Activated T-cell treated with anti-CD3 and anti-CD28 coated beads, Interleukin-2, amount 50 U/mL, for 1 hour (primary cell): Measurements from ENCODE around the gene HAPLN2.
A peak's percentile ranks its signal among the peaks of the same experiment; 100 is the strongest.

Source experiments
- DNase-seq: peaks from one replicate; pipeline ENCODE4 v3.0.0-alpha.2; 2020

HAPLN2 gene

DNA sequence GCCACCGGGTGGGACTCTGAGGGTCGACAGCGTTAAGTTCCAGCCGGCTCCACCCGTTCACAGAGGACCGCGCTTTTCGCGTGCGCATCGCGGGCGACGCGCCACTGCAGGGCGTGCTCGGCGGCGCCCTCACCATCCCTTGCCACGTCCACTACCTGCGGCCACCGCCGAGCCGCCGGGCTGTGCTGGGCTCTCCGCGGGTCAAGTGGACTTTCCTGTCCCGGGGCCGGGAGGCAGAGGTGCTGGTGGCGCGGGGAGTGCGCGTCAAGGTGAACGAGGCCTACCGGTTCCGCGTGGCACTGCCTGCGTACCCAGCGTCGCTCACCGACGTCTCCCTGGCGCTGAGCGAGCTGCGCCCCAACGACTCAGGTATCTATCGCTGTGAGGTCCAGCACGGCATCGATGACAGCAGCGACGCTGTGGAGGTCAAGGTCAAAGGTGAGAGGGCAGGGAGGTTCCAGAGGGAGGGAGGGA, 27.6 kb downstream of the HAPLN2 start:
- no peak for DNase-seq

- no peak for DNase-seq
These were observed 28.1 kb downstream of the HAPLN2 start for GRCh38 chr1:156647351-156647750.

DNA sequence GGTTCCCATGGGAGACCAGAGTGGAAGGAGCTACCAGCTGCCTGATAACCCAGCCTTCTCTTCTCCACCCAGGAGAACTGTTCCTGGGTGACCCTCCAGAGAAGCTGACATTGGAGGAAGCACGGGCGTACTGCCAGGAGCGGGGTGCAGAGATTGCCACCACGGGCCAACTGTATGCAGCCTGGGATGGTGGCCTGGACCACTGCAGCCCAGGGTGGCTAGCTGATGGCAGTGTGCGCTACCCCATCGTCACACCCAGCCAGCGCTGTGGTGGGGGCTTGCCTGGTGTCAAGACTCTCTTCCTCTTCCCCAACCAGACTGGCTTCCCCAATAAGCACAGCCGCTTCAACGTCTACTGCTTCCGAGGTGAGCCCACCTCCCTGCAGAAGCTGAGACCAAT, 29.3 kb downstream of the HAPLN2 start:
- no peak for DNase-seq

GRCh38 chr1:156648951-156649350, 29.7 kb downstream of the HAPLN2 start:
- DNase-seq: no peak

- no peak for DNase-seq
These were observed 33.1 kb downstream of the HAPLN2 start for GRCh38 chr1:156652131-156652991.

- DNase-seq: no peak
These were observed 33.8 kb downstream of the HAPLN2 start for GRCh38 chr1:156652992-156653355.

DNA sequence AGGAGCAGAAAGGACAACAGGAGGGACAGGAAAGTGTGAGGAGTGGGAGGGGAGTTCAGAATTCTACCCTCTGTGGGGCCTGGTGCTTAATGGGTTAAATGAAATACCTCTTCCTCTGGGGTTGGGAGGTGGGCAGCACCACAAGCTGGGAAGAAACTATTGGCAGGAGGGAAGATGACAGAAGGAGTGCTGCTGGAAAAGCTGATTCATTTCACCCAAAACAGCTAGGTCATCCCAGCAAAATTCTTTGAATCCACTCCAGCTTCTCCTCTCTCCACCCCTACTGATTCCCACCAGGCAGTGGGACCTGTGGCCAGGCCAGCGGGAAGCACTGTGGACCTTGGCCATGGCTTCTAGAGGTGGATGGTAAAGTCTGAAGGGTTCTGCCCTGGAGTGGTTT, 35.5 kb downstream of the HAPLN2 start:
- DNase-seq: no peak

DNA sequence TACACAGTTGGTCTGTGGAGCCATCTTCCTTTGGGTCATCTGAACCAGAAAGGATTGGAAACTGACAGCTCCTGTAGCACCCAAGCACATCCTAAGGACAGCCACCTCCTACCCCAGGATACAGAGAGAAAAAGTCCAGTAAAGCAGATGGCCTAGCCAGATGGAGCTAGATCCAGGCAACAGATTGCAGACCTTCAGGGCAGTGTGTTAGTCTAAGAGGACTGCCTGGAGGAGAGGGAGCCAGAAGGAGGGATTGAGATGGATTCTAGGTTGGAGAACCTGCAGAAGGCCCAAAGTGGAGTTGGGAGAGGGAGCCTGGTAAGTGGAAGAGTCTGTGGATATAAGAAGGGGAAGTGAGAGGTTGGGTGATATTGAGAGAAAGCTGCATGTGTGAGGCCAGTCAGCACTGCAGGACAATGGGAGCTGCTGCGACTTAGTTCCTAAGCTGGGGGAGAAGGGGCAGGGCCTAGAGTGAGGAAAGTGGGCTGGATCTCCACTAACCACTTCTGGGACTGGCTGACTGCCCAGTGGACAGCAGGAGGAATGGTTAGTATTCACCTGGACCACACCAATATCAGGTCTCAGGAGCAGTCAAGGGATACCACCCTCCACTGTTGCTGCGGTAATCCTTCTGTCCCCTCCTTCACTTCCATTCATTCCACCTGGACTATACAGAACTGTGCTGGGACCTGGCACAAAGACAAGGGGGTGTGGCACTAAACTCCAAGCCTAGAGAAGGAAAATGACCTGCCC, 36.1 kb downstream of the HAPLN2 start:
- DNase-seq: no peak

GRCh38 chr1:156655904-156656516, 36.8 kb downstream of the HAPLN2 start:
- no peak for DNase-seq

DNA sequence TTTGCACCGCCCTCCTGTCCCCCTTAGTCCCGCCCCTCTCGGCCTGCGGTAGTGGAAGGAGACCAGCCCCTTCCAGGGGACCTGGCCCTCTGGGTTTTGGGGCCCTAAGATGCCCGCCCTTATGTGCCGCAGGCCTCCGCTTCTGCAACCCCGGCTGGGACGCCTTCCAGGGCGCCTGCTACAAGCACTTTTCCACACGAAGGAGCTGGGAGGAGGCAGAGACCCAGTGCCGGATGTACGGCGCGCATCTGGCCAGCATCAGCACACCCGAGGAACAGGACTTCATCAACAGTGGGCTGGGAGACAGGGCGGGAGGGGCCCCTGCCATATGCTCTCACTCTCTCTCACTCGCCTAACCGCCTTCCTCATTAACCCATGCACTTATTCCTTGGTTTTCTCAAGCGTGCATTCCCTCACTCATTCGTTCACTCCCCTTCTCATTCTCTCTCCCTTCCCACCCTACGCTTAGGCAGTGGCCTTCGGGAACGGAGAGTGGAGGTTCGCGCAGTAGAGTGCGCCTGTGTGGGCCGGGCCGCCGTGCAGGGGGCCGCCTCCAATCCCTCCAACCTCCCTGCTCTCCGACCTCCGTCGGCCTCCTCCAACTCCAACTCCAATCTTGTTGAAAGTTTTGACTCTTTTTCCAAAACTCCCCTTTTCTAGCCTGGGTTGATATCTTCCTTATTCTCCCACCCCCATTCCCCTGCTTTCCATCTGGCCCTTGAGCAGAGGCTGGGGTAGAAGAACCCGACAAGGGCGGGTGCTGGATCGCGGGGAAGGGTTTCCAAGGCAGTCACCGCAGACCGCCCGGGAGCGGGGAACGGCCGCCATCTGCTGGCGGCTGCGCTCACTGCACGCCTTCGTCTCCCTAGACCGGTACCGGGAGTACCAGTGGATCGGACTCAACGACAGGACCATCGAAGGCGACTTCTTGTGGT, 37.9 kb downstream of the HAPLN2 start:
- peak; percentile 86 for DNase-seq

GRCh38 chr1:156657741-156658319, 38.6 kb downstream of the HAPLN2 start:
- DNase-seq: no peak

- DNase-seq: no peak
These were observed 39.3 kb downstream of the HAPLN2 start for GRCh38 chr1:156658496-156658895.

DNA sequence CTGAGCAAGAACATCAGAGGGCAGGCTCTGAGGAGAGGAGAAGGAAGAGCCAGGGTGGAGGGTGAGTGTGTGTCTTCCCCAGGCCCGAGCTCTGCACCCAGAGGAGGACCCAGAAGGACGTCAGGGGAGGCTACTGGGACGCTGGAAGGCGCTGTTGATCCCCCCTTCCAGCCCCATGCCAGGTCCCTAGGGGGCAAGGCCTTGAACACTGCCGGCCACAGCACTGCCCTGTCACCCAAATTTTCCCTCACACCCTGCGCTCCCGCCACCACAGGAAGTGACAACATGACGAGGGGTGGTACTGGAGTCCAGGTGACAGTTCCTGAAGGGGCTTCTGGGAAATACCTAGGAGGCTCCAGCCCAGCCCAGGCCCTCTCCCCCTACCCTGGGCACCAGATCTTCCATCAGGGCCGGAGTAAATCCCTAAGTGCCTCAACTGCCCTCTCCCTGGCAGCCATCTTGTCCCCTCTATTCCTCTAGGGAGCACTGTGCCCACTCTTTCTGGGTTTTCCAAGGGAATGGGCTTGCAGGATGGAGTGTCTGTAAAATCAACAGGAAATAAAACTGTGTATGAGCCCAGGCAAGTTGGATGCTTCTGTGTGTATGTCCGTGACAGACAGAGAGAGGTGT, 39.8 kb downstream of the HAPLN2 start:
- no peak for DNase-seq

DNA sequence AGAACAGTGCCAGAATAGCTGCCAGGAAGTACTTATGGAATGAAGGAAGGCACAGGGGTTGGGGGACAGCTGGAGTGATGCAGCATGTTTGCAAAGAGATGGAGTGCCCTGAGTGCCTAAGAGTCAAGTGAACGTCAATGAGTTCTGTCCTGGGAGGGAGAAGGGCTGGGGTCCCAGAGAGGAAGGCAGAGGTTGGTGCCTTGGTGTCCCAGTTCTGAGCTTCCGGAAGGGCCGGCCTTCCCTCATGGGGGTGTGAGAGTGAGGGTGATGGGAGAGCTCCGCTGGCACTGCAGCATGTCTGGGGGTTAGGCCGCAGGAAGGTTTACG, 40.4 kb downstream of the HAPLN2 start:
- no peak for DNase-seq

- peak; percentile 90 for DNase-seq
These were observed 41.0 kb downstream of the HAPLN2 start for GRCh38 chr1:156659988-156660751.

DNA sequence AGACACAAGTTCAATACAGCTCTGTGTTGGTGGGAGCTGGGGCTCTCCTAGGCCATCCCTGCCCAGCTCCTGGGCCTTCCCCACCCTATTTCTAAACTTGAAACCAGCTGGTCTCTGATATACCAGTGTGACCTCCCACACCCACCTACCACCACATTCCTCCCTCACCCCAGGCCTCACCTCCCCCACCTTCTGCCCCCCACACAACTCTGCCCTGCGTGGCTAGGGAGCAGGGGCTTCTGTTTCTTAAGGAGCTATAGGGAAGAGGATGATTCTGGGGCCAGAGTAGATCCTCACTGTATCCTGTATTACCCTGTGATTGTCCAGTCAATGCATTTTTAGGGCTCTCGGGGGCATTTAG, 41.5 kb downstream of the HAPLN2 start:
- DNase-seq: no peak

- DNase-seq: no peak
These were observed 43.0 kb downstream of the HAPLN2 start for GRCh38 chr1:156662005-156662799.

GRCh38 chr1:156662800-156663055, 43.5 kb downstream of the HAPLN2 start:
- no peak for DNase-seq

DNA sequence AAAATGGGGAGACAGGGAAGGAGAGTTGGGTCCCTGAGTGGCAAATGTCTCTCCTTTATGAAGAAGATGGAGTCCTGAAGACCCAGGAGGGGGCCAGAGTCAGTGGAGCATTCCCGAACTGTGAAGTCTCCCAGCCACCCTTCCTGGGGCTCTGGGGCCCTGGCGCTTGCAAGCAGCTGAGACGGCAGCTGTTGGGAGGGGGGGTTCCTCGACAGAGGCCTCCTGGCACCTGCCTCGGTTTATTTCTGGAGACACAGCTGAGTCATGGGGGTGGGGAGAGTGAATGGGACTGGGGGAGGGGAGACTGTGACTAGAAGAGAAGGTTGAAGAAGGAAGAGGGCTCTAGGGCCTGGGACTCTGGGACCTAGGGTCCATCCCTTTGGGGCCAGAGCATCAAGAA, 44.0 kb downstream of the HAPLN2 start:
- DNase-seq: no peak

DNA sequence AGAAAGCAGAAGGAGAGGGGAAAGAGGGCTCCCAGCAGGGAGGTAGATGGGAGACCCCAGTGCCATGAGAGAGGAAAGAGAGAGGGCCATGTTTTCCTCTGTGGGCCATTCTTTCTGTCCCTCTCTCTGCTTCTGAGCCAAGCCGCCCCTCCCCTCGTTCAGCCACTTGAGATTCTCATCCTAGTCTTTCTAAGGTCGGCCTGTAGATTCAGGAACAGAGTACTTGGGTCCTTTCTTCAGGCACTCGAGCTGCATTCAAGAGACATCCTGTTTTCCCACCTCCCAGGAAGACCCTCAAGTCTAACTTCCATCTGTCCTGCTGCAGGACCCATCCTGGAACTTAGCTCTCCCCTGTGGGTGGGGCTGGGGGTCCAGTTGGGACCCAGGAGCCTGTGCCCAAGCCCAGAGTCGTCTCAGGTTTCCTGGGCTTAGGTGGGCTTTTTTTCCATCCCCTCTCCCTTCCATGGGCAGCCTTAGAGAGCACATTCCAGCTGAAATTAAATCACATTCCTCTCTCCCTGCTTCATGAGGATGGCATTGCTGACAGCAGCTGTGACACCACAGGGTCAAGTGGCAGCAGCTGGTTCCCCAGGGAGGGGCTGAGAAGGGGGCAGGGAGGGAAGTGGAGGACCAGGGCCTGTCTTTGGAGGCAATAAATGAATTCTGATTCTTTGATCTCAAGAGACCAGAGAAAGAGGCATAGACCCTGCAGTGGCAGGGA, 45.0 kb downstream of the HAPLN2 start:
- DNase-seq: no peak
